Inflammatory macrophage (primary cell): ENCODE results near the gene ZNF516.
A peak's percentile ranks its signal among the peaks of the same experiment; 100 is the strongest.
"Not testable (repeated sequence)": the region's sequence is repeated elsewhere in the genome, so short reads cannot be mapped to it uniquely, and the experiment has no call there.

Experiments used
- DNase-seq, 2 donors: peaks; one replicate each; pipeline ENCODE4 v3.0.0-alpha.2; 2020 to 2022
- total RNA-seq, 18 experiments: gene quantifications; one replicate each; lab custom pipeline; 2026; ENCODE audit warnings: mixed read lengths in 6 of 18, inconsistent platforms in 2 of 18; lab: John Stamatoyannopoulos, UW

The ZNF516 gene, protein sequence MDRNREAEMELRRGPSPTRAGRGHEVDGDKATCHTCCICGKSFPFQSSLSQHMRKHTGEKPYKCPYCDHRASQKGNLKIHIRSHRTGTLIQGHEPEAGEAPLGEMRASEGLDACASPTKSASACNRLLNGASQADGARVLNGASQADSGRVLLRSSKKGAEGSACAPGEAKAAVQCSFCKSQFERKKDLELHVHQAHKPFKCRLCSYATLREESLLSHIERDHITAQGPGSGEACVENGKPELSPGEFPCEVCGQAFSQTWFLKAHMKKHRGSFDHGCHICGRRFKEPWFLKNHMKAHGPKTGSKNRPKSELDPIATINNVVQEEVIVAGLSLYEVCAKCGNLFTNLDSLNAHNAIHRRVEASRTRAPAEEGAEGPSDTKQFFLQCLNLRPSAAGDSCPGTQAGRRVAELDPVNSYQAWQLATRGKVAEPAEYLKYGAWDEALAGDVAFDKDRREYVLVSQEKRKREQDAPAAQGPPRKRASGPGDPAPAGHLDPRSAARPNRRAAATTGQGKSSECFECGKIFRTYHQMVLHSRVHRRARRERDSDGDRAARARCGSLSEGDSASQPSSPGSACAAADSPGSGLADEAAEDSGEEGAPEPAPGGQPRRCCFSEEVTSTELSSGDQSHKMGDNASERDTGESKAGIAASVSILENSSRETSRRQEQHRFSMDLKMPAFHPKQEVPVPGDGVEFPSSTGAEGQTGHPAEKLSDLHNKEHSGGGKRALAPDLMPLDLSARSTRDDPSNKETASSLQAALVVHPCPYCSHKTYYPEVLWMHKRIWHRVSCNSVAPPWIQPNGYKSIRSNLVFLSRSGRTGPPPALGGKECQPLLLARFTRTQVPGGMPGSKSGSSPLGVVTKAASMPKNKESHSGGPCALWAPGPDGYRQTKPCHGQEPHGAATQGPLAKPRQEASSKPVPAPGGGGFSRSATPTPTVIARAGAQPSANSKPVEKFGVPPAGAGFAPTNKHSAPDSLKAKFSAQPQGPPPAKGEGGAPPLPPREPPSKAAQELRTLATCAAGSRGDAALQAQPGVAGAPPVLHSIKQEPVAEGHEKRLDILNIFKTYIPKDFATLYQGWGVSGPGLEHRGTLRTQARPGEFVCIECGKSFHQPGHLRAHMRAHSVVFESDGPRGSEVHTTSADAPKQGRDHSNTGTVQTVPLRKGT
- total RNA-seq: 7.9 to 51.2 (median 35.3) reads per million in 18 experiments

DNA sequence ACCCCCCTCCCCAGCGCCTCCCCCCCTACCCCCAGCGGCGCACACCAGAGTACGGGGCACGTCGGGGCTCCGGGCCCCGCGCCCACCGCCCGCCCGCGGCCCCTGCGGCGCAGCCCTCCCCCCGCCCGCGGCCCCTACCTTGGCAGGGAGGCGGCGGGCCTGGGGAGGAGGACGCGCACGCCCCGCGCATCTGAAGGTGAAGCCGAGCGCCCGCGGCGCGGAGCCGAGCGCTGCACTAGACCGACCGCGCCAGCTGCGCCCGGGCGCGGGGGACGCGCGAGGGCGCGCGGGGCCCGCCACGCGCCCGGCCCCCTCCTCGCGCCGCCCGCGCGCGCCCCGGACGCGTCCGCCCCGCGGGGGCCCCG, at the start of gene ZNF516:
Gene ZNF516 (minus strand): TSS at position 237 of the 365 bp plus-strand sequence. CDS start 52,188 bp downstream, outside the sequence.
- peak in 1 of 2 donors; percentile 55 for DNase-seq

DNA sequence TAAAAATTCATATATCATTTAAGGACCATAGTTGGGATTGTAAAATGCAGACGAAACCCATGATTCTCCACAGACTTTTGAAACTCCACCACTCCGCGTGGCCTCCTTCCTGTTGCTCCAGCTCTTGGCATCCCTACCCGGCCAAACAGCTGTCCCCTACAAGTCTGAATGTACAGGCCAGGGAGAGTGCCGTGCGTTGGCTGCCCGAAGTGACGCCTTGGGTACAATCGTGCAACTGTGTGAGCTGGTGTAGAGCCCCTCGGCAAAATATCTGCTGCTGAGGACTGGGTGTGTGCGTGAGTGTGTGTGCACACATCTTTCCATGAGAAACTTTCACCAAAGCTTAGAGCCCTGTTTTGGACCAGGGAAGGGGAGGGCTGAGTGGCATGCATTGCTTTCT, 43.8 kb upstream of the ZNF516 start:
- DNase-seq: no peak

DNA sequence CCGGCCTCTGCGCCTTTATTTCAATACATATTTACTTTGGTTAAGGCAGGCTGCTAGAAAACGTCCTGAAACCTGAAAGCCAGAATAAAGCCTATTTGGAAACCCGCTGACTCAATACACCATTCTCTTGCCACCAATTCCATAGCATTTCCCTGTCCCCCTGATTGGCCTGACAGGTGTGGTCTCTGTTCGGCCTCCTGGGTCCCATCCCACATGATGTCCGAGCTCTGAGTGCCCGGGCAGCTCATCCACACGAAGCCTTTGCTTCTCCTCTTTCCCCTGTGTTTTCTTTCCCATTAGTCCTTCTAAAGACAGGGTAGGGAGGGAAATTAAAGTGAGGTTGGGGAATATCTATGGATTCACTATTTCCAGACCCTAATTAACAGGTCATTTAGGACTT, 42.6 kb upstream of the ZNF516 start:
- no peak for DNase-seq

DNA sequence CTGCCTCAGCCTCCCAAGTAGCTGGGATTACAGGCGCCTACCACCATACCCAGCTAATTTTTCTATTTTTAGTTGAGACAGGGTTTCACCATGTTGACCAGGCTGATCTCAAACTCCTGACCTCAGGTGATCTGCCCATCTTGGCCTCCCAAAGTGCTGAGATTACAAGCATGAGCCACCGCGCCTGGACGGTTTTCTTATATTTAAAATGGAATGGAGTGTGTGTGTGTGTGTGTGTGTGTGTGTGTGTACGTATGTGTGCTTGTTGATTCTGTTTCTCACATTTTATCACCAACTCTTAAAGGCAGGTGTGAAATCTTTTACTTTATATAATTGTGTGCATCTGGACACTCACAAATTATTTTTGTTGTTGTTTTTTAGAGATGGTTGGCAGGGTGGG, 41.6 kb upstream of the ZNF516 start:
- DNase-seq: not testable (repeated sequence)

DNA sequence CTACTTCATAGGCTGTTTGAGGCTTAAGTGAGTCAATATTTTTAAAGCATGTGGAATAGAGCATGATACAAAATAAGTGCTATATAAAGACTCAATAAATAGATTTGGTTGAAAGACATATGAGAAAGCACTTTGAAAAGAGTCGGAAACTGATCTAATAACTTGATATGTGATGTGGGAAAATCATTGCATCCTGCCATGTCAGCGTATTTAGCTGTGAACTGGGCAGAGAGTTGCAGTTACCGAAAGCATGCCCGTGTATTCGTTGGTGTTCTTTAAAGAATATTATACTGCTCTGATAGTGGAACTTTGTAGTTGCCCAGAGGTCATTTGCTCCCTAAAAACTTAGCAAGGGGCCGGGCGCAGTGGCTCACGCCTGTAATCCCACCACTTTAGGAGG, 37.8 kb upstream of the ZNF516 start:
- no peak for DNase-seq

DNA sequence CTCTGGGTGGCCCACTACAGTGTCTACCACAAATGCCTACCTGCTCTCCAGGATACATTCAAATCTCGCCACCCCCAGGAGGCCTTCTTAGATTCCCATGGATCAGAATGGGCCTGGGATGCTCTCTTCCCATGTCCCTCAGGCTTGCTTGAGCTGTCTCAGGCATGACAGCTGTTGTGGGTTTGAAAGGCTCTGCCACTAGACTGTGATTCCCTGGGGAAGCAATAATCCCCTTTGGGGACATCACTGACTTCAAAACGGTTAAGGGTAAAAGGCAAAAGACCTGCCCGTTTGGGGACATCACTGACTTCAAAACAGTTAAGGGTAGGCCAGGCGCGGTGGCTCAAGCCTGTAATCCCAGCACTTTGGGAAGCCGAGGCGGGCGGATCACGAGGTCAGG, 35.8 kb upstream of the ZNF516 start:
- DNase-seq: no peak

DNA sequence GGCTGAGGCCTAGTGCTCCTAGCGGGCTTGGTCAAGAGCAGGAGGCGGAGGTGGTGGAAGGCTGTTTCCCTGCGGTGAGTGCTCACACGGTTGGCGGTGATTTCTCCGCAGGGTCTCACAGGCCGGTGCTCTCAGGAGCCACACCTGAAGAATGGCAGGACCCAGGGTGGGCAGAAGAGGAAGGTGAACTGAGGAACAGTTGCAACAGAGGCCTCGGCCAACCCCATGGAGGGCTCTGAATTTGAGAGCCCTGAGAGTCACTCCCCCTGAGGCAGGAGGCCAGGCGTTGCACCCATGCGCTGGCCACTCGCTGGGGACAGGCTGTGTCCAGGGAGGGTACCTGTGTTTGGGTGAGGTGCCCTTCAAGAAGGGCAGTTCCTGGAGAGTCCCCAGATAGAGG, 35.3 kb upstream of the ZNF516 start:
- no peak for DNase-seq

DNA sequence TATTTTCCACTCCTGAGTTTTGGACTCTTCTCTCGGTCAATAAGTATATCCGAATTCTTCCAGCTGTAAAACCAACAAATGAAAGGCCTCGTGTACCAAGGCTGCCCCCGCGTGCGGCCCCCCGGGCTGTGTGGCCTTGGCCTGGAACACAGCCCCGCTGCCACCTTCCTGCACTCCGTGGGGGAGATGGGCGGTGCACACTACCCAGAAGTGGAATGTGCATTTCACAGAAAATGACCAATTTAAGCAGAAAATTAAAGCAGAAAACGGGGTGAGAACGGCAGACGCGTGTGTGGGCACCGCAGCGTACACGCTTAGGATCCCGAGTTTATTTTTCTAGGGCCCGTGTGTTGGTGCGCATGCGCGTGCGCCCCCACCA, 34.4 kb upstream of the ZNF516 start:
- no peak for DNase-seq

DNA sequence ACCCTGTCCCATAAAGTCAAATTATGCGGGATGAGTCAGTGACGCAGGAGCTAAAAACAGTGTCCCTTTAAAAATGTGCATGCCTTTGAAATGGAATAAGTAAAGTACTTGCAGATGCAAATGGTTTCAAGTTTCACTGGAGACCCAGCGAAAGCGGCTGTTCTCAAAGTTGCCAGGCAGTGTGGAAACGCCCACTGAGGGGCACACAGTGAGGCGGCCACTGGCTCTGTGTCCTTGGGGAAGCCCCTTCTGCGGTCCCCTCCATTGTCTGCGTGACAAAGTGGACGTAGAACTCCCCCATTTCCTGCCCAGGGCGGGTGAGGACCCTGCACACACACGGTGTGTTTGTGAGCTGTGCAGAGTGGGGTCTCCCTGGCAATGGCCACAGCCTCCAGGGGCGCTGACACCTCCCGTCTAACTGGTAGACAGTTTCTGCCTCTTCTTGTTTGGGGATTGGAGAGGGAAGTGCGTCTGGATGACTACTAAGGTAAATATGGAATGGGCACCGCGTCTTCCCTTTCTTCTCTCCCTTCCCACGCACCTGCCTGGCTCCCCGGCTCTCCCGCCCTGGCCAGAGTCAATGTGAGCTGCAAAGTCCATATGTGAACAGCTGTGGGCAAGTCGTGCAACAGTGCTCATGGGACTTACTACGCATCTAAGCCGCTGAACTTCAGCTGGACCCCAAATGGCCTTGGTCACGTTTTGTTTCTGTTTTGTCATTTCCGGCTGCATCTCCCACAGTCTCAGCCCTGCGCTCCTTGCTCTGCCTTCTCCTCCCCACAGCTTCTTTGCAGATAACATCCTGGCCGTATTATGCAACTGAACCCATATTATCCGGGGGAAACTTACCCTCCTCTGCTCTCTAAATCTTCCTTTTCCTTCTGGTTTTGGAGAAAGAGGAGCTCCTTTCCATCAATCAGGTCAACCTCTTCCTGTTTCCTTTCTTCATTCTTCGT, 33.7 kb upstream of the ZNF516 start:
- peak; percentile 16 to 60 for DNase-seq

DNA sequence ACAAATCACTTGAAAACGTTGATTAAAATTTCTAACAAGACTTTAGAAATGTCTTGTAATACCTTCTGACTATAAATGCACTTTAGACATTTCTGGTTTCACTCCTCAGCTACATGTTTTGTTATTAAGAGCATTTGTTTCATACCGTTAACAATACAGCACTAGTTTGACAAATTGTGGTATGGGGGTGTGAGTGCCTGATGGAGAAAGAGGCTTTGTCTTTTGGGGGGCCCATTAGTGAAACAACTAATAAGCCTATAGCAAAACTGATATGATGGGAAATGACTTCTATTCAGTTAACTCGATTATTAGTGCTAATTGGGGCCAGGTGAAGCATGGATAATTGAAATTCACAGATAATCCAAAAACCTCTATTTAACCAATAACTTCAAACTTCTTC, 30.9 kb upstream of the ZNF516 start:
- no peak for DNase-seq

DNA sequence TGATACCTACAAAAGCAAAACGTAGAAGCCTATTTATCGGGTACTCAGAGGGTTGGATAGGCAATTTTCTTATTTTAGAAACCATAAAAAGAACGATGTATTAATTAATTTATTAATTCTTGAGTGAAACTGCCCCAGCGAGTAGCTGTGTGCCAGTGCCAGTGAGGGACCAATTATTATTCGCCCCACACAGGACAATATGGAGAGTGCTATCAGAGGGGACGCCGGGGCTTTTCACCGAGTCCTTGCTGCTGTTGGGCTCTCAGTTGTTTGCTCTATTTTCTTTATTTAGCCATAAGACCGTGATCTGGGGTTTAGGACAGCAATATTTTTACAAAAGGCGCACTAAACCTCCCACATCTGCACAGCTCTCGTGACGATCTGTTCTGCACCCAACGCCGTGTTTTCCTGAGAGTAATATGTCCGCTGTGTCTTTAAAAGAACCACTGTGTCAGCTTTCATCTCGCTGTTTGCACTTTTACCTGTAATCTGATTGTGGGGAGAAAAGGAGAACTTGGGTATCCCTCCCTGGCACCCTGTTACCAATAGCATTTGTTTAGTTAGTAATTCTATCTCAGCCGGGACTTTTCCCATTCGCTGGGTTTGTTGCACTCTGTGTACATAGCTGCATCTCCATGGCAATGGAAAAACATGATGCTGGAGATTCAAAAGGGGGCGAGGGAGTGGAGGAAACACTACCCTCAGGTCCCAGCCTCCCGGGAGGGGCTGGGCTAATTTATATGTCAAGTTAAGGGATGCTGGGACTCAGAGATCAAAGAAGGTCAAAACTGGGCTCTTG, 30.1 kb upstream of the ZNF516 start:
- no peak for DNase-seq

DNA sequence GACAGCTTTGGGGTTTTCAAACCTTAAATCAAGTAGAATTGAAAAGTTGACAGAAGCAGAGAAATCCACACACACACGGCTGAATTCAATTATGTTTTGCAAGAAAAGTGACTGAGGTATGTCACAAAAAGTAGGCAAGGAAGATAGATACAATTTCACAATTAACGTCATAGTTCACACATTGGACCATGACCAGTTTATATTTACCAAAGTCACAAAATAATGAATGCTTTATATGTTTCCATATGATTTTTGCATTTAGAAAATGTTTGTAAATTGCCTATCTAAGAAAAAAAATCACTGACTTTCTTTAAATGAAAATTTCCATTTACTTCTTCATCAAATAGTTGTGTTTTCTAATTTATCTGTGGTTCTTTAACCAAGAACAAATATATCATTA, 29.4 kb upstream of the ZNF516 start:
- DNase-seq: no peak

DNA sequence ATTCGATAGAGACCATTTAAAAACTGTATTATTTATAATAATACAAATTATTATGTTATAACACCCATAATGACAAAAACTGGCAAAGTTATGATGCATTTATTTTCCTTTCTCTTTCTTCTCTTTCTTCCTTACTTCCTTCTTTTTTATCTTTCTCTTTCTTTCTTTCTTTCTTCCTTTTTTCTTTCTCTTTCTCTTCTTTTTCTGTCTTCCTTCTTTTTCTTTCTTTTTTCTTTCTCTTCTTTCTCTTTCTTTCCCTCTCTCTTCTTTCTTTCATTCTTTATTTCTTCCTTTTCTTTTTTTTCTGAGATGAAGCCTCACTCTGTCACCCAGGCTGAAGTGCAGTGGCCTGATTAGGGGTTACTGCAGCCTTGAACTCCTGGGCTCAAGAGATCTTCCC, 27.5 kb upstream of the ZNF516 start:
- no peak for DNase-seq

DNA sequence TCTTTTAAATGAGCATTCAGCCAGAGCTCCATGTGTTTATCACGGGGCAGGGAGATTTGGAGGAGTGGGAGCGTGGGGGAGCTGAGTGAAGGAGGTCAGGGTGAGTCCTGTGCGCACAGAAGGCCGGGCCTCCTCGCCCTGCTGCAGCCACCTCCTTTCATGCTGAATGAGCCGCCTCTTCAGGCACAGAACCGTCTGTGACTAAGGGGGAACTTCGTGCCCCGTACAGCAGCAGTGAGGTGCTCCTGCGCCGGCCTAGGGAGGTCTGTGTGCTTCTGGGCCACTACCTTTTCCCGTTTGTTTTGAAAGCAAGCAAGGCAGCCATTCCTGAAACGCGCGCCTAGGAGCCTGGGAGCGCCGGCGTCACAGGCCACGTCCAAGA, 27.1 kb upstream of the ZNF516 start:
- no peak for DNase-seq

DNA sequence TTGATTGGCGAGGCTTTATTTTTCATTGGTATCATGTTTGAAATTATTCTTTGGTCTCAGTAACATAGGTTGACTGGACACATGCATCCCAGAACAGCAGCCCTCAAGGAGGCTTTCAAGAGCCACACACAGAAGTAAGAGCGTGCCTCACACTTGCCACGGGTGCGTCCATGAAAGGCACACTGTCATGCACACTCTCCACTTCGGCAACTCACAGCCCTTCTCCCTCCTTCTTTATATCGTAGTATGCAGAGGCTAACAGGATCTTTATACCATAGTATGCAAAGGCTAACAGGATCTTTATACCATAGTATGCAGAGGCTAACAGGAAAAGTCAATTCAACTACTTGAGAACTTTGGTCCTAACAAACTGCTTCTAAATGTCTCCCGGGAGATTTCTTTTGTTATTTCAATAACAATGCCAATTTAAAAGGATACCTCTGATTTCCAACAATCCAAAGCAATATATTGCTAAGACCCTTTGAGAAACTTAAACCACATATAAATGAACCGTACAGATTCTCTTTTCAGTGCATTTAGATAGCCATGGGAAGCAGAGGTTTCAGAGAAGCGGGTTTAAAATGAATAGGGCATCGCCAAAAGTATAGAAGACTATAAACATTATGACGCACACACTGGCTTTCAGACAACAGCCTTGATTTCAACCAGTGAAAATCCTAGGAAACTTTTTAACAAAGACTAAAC, 26.5 kb upstream of the ZNF516 start:
- DNase-seq: no peak

DNA sequence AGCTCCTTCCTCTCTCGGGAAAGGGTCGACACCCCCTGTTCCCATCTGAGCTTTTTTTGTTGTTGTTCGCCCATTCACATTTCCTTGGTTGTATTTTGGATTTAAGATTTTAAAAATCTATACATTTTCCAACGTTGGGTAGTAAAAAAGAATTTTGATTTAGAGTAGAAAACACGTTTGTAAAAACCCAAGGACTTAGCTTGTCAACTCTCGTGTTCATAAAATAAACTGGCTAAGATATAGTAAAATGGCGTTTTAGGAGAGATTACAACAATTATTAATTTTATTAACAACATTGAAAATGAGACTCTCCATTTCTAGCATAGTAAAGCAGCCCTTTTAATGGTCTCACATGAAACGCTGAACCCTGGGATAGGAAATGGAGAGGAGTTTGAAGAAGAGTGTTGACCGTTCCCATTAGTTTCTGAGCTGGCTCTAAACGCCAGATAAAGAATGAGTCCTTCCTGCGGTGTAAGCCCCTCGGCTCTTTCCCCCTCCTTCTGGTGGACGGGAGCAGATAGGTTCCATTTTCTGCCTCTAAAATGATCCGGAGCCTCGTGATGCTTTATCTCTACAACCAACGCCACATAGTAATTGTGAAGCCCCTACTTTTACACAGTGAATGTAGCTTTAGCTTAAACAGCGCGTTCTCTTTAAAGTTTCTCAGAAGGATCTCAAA, 24.0 kb upstream of the ZNF516 start:
- no peak for DNase-seq

DNA sequence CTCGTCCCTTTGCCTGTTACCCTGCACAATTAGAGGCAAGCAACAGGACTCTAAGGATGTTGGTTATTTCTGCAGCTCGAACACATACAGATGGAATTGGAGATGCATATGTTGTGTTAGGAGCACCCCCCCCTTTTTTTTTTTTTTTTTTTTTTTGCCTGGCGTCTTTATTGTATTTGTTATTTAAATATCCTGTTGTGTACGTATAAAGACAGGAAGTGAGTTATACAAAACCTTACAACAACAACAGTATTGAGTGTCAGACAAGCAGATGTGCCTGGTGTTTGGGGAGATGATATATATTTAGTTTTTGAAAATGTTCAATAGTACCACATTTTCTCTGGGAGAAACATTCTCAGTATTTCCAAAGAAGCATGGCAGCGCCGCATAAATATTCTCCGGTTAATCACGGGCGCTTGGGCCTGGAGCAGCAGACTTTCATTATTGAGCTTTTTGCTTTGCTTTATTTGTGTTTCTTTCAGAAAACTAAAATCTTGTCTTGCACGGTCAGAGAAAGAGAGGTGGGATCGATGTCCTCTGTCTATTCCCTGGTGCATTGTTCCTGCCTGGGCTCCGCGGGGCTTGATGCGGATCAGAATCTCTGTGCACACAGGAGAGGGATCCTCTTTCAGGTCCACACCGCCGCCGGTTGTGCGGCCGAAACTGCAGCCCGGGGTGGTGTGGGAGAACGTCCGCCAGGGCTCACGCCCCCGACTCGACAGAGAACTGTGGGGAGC, 23.2 kb upstream of the ZNF516 start:
- DNase-seq: peak in 1 of 2 donors; percentile 57

DNA sequence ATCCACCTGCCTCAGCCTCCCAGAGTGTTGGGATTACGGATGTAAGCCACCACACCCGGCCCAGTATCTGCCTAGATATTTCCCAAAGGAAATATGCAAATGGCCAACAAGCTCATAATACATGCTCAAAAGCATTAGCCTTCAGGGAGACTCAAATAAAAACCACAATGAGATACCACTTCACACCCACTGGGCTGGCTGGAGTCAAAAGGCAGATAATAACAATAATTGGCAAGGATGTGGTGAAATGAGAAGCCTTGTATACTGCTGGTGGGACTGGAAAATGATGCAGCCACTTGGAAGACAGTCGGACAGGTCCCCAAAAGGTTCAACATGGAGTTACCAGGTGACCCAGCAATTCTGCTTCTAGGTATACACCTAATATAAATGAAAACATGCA, 20.5 kb upstream of the ZNF516 start:
- no peak for DNase-seq

DNA sequence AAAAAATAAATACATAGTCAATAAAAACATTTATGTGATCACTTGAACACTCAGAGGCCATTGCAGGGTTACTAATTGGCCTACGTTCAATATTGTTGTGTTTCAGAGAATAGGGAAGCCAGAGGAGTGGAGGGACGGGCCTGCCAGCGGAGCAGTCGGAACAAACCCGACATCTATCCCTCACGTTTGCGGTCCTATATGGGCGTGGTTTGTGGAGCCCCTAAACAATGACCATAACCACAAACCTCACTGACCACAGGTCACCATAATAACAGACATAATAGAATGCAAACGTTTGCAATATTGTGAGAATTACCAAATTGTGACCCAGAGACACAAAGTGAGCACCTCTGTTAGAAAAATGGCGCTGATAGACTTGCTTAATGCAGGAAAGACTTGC, 19.5 kb upstream of the ZNF516 start:
- DNase-seq: no peak
